Germinal center (tissue), 1 donor: ENCODE results near the gene ADD1.
A peak's percentile ranks its signal among the peaks of the same experiment; 100 is the strongest.
"Not testable (repeated sequence)": the region's sequence is repeated elsewhere in the genome, so short reads cannot be mapped to it uniquely, and the experiment has no call there.

Source experiments
- DNase-seq: peaks from one replicate; pipeline ENCODE4 v3.0.0; 2012; ENCODE audit warnings: mixed read lengths, low spot score

Gene ADD1

GRCh38 chr4:2934077-2934812 is 90.6 kb downstream of the ADD1 start:
- DNase-seq = peak; percentile 43

DNA sequence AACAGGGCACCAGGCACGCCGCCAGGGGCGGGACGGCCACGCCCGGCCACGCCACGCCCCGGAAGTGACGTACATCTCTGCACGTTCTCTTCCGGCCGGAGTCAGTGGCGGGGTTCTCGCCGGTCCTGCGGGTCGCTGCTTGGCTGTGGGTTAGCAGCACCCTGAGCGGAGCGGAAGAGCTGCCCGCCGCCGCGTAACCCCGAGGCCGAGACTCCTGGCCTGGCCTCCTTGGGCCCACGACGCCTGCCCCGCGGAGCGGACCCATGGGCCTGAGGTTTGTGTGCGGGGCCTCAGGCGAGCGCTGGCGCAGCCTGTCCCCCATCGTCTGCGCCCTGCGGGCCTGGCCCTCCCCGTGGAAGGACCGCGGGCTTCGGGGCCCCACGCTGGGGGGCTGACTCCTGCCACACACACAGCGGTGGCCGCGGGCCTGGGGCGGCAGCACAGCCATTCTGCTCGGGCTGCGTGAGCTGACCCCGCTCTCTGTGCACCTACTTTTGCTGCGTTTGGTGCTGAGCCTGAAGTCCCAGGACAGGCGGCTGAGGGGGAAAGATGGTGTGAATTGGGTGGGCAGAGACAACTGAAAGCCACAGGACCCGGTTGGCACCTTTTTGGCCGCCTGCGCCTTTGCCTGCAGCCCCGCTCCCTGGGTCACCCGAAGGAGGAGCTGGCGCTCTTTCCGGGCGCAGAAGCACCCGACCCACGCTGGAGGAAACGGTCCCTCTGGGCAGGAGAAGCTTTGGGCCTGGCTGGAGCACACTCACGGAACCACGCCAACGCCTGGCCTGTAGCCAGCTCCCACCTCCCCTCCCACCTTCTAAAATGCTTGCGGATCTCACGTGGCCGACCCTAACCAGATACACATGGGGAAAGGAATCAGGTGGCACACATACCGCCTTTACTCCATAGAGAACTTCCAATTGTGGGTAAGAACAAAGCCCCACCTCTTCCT is 91.4 kb downstream of the ADD1 start:
- peak; percentile 92 for DNase-seq

DNA sequence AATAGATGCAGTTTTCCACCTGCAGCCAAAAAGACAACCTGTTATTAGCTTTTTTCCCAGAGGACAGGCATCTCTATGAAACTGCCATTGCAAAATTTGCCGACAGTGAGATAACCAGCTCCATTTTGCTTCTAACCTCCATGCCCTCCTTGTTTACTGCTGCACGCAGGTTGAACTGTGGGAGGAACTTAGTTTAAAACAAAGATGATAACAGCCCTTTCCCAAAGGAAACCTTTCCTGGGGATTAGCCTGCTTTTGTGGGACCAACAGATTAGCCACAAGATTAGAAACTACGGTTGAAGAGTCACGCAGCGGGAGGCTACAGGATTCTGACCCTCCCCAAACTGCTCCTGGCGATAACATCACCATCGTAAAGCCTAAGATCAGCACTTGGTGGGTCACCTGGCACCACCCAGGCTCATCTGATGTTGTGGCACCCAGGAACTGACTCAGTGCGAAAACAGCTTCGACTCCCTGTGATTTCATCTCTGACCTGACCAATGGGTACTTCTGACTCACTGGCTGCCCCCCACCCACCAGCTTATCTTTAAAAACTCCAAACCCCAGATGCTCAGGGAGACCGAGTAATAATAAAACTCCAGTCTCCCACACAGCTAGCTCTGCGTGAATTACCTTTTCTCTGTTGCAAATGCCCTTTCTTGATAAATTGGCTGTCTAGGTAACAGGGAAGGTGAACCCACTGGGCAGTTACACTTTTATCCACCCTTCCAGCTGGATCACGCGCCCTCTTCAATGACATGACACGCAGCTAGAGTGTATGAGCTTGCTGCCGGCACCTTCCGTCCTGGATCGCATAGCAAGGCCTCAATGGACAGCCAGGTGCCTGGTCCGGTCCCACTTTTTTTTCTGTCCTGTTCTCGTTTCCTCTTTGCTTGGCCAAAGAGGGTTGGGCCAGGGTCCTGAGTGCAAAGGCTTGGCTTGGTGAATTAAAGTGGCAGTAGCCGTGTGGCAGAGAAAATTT is 92.4 kb downstream of the ADD1 start:
- no peak for DNase-seq

DNA sequence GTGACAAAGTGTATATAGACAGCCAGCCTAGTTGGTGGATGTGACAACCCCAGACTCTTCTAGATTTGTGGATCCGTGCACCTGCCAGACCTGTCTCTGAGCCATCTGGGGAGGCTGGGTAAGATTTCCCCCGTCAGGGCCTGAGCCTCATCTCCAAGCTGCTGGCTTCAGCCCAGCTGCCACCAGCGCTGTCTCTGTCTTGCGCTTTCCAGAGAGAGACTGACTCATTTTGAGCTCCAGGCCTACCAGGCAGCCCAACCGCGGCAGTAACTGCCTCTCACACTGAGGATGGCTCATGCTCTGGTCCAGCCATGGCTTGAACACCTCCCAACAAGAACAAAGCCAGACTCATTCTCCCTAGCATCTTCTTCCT is 93.1 kb downstream of the ADD1 start:
- DNase-seq = no peak

GRCh38 chr4:2937146-2937857 is 93.7 kb downstream of the ADD1 start:
- no peak for DNase-seq

DNA sequence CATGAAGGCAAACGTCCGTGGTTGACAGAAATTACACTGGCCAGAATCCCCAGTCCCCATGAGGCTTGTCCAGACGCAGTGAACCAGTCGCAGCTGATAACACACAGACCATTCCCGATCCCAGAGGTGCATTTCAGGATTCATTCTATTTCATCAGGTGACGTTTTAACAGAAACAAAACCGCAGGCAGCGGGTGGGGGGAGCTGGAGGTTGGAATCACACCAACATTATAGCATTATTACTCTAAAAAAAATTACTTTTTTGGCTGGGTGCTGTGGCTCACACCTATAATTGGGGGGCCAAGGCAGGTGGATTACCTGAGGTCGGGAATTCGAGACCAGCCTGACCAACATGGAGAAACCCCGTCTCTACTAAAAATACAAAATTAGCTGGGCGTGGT is 94.3 kb downstream of the ADD1 start:
- no peak for DNase-seq

DNA sequence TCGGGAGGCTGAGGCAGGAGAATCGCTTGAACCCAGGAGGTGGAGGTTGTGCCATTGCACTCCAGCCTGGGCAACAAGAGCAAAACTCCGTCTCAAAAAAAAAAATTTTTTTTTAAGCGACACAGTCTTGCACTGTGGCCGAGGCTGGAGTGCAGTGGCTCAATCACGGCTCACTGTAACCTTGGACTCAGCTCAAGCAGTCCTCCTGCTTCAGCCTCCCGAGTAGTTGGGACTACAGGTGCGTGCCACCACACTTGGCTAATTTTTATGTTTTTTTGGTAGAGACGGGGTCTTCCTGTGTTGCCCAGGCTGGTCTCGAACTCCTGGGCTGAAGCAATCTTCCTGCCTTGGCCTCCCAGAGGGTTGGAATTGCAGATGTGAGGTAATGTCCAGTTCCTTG is 94.8 kb downstream of the ADD1 start:
- not testable (repeated sequence) for DNase-seq

DNA sequence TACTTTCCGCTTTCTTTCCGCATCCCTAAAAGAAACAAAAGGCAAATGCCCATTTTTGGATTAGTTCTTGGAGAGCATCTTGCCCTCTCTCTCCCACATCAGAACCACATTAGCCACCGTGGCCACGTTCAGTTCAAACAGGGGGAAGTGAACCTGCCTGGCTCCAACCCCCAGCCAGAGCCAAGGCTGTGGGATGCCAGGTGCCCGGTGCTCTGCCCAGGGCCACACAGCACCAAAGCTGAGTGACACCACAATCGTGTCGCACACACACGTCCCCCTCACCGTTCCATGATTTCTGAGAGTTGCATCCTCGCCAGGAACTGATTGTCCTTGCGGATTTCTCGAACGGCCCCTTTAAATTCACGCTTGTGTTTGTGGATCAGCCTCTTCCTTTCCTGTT is 95.3 kb downstream of the ADD1 start:
- DNase-seq = no peak

GRCh38 chr4:2939383-2940243 is 96.0 kb downstream of the ADD1 start:
- no peak for DNase-seq

DNA sequence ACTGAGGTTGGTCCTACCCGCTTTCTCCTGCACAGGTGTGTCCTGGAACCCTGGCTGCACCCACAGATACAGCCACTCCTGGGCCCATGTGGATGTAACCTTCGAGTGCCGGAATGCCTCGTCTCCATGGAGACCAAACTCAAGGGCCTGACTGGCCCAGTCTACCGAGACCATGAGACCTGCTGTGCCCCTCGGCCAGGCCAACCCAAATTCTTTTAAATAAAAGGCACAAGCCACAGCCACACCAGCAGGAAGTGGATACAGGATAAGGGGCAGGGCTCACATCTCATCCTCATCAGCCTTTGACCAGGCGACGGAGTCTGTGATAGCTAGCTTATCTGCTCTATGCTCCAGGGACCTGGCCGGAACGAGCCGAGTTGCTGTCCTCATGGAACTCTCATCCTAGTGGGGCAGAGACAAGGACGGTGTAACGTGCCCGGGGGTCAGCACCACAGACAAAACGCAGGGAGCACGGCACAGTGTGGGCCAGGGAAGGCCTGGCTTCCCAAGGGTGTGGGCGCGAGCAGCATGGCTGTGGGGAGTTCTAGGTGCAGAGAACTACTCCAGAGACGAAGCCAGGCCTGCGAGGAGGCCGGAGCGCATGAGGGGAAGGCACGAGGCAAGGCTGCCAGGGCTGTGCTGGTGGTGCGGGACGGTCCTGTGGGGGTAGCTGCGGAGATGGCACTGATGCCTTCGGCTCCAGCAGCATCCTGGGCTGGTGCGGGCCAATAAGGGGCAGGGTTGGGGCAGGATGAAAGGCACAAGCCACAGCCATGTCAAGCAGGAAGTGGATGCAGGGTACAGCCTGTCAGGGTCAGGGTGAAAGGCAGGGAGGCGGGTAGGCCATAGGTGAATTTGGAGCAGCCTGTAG is 96.9 kb downstream of the ADD1 start:
- no peak for DNase-seq

DNA sequence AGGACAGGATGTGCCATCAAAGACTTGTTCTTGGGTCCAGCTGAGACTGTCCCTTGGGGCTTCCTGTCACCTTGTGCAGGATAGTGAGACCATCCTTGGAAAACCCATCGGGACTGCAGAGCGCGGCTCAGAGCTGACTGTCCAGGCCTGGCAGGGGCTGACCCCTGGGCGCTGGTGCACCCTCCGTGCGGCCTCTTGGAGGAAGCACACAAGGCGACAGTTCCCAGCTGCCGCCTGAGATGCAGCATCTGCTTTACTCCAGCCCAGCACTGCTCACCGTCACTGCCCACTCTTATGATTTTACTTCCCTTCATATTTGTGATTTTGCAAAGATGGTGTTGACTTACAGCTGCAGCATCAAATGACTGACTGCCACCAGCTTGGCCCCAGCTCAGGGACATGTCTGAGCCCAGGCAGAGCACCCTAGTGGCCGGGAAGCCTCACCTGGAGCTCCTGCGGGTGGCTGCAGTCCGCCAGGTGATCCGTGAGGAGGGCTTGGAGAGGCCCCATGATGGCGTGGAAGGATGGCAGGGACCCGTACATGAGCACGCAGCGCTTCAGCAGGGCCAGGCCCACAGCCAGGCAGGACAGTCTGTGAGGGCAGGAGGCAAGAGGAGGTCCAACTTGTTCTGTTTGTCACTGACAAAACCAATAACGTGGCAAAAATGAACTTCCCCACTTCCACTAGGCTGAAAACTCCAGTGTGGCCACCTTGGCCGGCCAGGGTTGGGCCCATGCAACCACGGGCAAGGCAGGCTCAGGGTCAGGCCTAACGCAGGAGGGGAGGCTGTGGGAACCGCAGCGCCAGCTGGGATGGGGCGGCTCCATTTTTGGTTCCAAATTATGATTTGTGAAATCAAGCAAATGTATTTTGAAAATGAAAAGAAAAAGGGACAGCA is 97.7 kb downstream of the ADD1 start:
- no peak for DNase-seq

DNA sequence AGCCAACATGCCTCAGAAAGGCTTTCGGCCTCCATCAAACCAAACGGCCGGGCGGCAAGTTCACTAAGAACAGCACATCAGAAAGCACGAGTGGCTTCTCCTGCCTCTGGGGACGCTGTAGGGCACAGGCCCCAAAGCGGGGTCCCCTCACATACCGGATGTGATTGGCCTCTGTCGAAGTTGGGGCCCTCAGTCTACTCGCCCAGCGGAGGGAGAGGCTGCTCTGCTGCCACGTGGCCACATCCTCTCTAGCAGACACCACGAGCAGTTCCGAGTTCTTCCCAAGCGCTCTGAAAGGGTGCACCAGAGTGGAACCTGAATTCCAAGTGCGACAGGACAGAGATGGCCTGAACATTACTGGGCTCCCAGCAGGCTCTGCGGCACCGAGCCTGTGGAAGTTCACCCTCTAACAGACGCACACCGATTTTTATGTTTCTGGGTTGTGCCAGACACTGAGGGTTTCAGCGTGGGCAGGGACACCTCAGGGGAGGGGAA is 98.4 kb downstream of the ADD1 start:
- DNase-seq = no peak

GRCh38 chr4:2942532-2943363 is 99.1 kb downstream of the ADD1 start:
- DNase-seq = no peak

DNA sequence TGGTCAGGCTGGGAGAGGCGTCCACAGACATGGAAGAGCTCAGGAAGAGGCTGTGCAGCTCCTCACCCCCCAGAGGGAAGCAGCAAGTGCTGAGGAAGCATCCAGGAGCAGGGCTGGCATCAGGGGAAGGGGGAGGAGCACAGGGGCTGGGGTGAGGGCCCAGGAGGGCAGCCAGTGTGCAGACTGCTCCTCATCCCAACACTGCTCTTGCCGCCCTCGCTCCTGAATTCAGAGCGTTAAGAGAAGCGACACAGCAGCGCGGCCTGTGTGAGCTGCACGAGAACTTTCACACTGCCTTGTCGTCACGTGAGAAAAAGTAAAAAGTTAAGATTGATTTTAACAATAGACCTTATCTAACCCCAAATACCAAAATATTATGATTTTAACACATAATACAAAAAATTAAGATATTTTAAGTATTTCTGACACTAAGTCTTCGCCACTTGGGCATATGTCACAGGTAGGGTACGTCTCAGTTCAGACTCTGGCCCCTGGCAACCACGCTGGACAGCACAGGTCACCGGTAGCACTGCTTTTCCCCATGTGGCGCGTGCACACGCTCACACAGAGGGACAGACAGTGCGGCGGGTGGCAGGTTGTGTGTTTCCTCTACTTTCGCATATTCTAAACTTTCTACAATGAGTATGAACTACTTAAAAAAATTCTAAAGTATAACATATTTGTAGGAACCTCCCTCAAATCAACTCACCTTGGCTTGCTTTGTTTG is 99.9 kb downstream of the ADD1 start:
- DNase-seq = no peak

- no peak for DNase-seq
These were observed 100.4 kb downstream of the ADD1 start for GRCh38 chr4:2944091-2944482.
